IMR-90 (cell line): ENCODE measurements around the gene INPP5A. TPM values are rescaled to one million over a fixed set of nuclear protein-coding genes. Genes with fewer than 3 reads are reported as not detected.

ENCODE experiments used
- ATAC-seq: fragments of 200-7000 bp; cut with Tn5 transposase; 2 replicates; pipeline ENCODE4 v1.9.1; 2020; ENCODE audit warnings: low read depth, mild to moderate bottlenecking, moderate library complexity
- BruUV-seq: library from RNA; stranded (reverse); fragments of 400-500 nt; replicated peaks from 2 replicates; lab custom pipeline; 2021; lab: Mats Ljungman, UMichigan
- CTCF ChIA-PET: fragments of 300-600 bp; formaldehyde crosslinking; extraction: SDS; loops from one replicate; lab custom pipeline; 2021; ENCODE audit warnings: antibody characterized with exemption; lab: Yijun Ruan, JAX
- POLR2A ChIA-PET: fragments of 300-600 bp; sonication (Branson Sonifier 250); formaldehyde crosslinking; loops from one replicate; lab custom pipeline; 2022; ENCODE audit warnings: antibody characterized with exemption; ENCODE audit not compliant: unreplicated experiment; lab: Charles Lee
- DNase-seq: peaks from one replicate; pipeline ENCODE4 v3.0.0; 2013
- H2AFZ ChIP-seq: replicated peaks from 2 replicates; pipeline ENCODE3; 2013; ENCODE audit warnings: low read length, mild to moderate bottlenecking; ENCODE audit not compliant: poor library complexity
- H2AK5ac ChIP-seq: 2 replicates; pipeline ENCODE4 v1.6.1; 2013; ENCODE audit warnings: low read depth, low read length, inconsistent platforms
- H2AK9ac ChIP-seq: replicated peaks from 2 replicates; pipeline ENCODE3; 2013; ENCODE audit warnings: mild to moderate bottlenecking, low read depth, low read length, moderate library complexity; ENCODE audit not compliant: poor library complexity
- H2BK120ac ChIP-seq: 2 replicates; pipeline ENCODE4 v1.6.1; 2013; ENCODE audit warnings: low read depth, low read length, inconsistent platforms
- H2BK15ac ChIP-seq: 3 replicates; pipeline ENCODE4 v1.6.1; 2013; ENCODE audit warnings: low read depth, low read length, inconsistent platforms
- H2BK20ac ChIP-seq: 2 replicates; pipeline ENCODE4 v1.6.1; 2013; ENCODE audit warnings: low read depth, mild to moderate bottlenecking, inconsistent platforms, low read length, moderate library complexity
- H2BK5ac ChIP-seq: 2 replicates; pipeline ENCODE4 v1.6.1; 2013; ENCODE audit warnings: mild to moderate bottlenecking, low read depth, low read length, inconsistent platforms; ENCODE audit not compliant: poor library complexity, severe bottlenecking
- H3K14ac ChIP-seq: replicated peaks from 2 replicates; pipeline ENCODE4 v1.6.1; 2013; ENCODE audit warnings: low read depth, low read length, inconsistent platforms
- H3K18ac ChIP-seq: 2 replicates; pipeline ENCODE4 v1.6.1; 2013; ENCODE audit warnings: low read depth, low read length, control low read depth
- H3K23ac ChIP-seq: 2 replicates; pipeline ENCODE4 v1.6.1; 2013; ENCODE audit warnings: low read depth, low read length, inconsistent platforms
- H3K27ac ChIP-seq: 2 replicates; pipeline ENCODE4 v1.5.1; 2013; ENCODE audit warnings: mild to moderate bottlenecking, control low read depth, low read length; ENCODE audit not compliant: insufficient read depth
- H3K27me3 ChIP-seq: 2 replicates; pipeline ENCODE4 v1.6.1; 2013; ENCODE audit warnings: low read length; ENCODE audit not compliant: control insufficient read depth, insufficient read depth
- H3K36me3 ChIP-seq: 2 replicates; pipeline ENCODE4 v1.6.1; 2013; ENCODE audit warnings: low read length, mixed read lengths; ENCODE audit not compliant: control insufficient read depth, insufficient read depth
- H3K4ac ChIP-seq: 2 replicates; pipeline ENCODE4 v1.6.1; 2013; ENCODE audit warnings: low read depth, low read length, inconsistent platforms
- H3K4me1 ChIP-seq: 2 replicates; pipeline ENCODE4 v1.6.1; 2013; ENCODE audit warnings: low read length, mixed read lengths; ENCODE audit not compliant: control insufficient read depth, insufficient read depth
- H3K4me2 ChIP-seq: 2 replicates; pipeline ENCODE4 v1.6.1; 2013; ENCODE audit warnings: low read depth, mild to moderate bottlenecking, control low read depth, low read length, moderate library complexity
- H3K4me3 ChIP-seq: 2 replicates; pipeline ENCODE4 v1.5.1; 2013; ENCODE audit warnings: low read depth, mild to moderate bottlenecking, control low read depth, low read length, moderate library complexity; ENCODE audit not compliant: insufficient read depth
- H3K56ac ChIP-seq: 2 replicates; pipeline ENCODE4 v1.6.1; 2013; ENCODE audit warnings: low read length, inconsistent platforms; ENCODE audit not compliant: insufficient read depth; ENCODE audit errors: extremely low read depth
- H3K79me1 ChIP-seq, 2 experiments: 2 replicates each; pipeline ENCODE4 v1.6.1; 2013; ENCODE audit warnings: low read length in 2 of 2, inconsistent platforms in 1 of 2, low read depth in 1 of 2
- H3K9ac ChIP-seq: 2 replicates; pipeline ENCODE4 v1.6.1; 2013; ENCODE audit warnings: low read depth, low read length, control low read depth
- H3K9me1 ChIP-seq: 2 replicates; pipeline ENCODE4 v1.6.1; 2013; ENCODE audit warnings: low read length, inconsistent platforms; ENCODE audit not compliant: insufficient read depth
- H3K9me3 ChIP-seq: 2 replicates; pipeline ENCODE4 v1.6.1; 2013; ENCODE audit warnings: low read length; ENCODE audit not compliant: control insufficient read depth, insufficient read depth
- H4K20me1 ChIP-seq: 2 replicates; pipeline ENCODE4 v1.6.1; 2013; ENCODE audit warnings: low read length, inconsistent platforms; ENCODE audit not compliant: insufficient read depth
- H4K5ac ChIP-seq: 2 replicates; pipeline ENCODE4 v1.6.1; 2013; ENCODE audit warnings: mild to moderate bottlenecking, low read depth, low read length, control low read depth
- H4K8ac ChIP-seq, 2 experiments: 2 replicates each; pipeline ENCODE4 v1.6.1; 2013; ENCODE audit warnings: low read depth in 2 of 2, low read length in 2 of 2, control low read depth in 1 of 2, inconsistent platforms in 1 of 2
- H4K91ac ChIP-seq: 2 replicates; pipeline ENCODE4 v1.6.1; 2013; ENCODE audit warnings: low read depth, low read length, inconsistent platforms; ENCODE audit not compliant: insufficient read depth
- BHLHE40 ChIP-seq: fragments of 150-350 bp; IDR thresholded peaks from 2 replicates; pipeline ENCODE4 v1.6.1; 2016; ENCODE audit warnings: mild to moderate bottlenecking, low read depth, low read length
- CEBPB ChIP-seq: IDR thresholded peaks from 2 replicates; pipeline ENCODE4 v1.6.1; 2012; ENCODE audit warnings: low read depth, low read length, improper control_type of control experiment
- FOS ChIP-seq: fragments of 150-350 bp; IDR thresholded peaks from 2 replicates; pipeline ENCODE4 v1.6.1; 2016; ENCODE audit warnings: low read depth, low read length
- MAFK ChIP-seq: IDR thresholded peaks from 2 replicates; pipeline ENCODE4 v1.6.1; 2012; ENCODE audit warnings: low read depth, low read length, improper control_type of control experiment
- MAZ ChIP-seq: IDR thresholded peaks from 2 replicates; pipeline ENCODE4 v1.6.1; 2012; ENCODE audit warnings: low read depth, mild to moderate bottlenecking, low read length, improper control_type of control experiment, moderate library complexity, borderline replicate concordance
- MXI1 ChIP-seq: IDR thresholded peaks from 2 replicates; pipeline ENCODE4 v1.6.1; 2012; ENCODE audit warnings: low read depth, mild to moderate bottlenecking, low read length, moderate library complexity, borderline replicate concordance
- NFE2L2 ChIP-seq: fragments of 150-350 bp; IDR thresholded peaks from 2 replicates; pipeline ENCODE4 v1.6.1; 2016; ENCODE audit warnings: low read depth, mild to moderate bottlenecking, low read length
- POLR2A ChIP-seq: IDR thresholded peaks from 2 replicates; pipeline ENCODE4 v1.6.1; 2012; ENCODE audit warnings: mild to moderate bottlenecking, low read depth, low read length
- RAD21 ChIP-seq: IDR thresholded peaks from 2 replicates; pipeline ENCODE4 v1.6.1; 2012; ENCODE audit warnings: low read length, improper control_type of control experiment
- RCOR1 ChIP-seq: IDR thresholded peaks from 2 replicates; pipeline ENCODE4 v1.6.1; 2012; ENCODE audit warnings: mild to moderate bottlenecking, low read length, improper control_type of control experiment; ENCODE audit not compliant: insufficient replicate concordance
- RFX5 ChIP-seq: IDR thresholded peaks from 2 replicates; pipeline ENCODE4 v1.8.0; 2012; ENCODE audit warnings: low read depth, mild to moderate bottlenecking, low read length, moderate library complexity
- WGBS, 2 experiments: methylation state at CpG; one replicate each; pipeline versions ENCODE4 v1.1.5 to v1.1.7; 2013; ENCODE audit warnings: missing lambda C conversion rate in 2 of 2; ENCODE audit not compliant: insufficient read length in 1 of 2; ENCODE audit errors: extremely low coverage in 2 of 2; 5-methylcytosine and 5-hydroxymethylcytosine counted together
- dilution Hi-C: fragments of 300-500 bp; cut with HindIII; formaldehyde crosslinking; loops from one replicate; pipeline ENCODE4 v1.14.3; 2018; ENCODE audit warnings: low sequenced_read_pairs; ENCODE audit not compliant: unreplicated experiment
- in situ Hi-C: fragments of 300-500 bp; cut with MboI; formaldehyde crosslinking; loops from 3 replicates; pipeline ENCODE4 v1.14.3; 2019; ENCODE audit warnings: low sequenced_read_pairs, inconsistent platforms, mixed read lengths
- intact Hi-C: fragments of 100-400 bp; cut with micrococcal nuclease; formaldehyde crosslinking; loops from 2 replicates; pipeline ENCODE4 v1.10.0; 2022
- polyA plus RNA-seq, 3 experiments: library from polyadenylated mRNA; depleted of rRNA; stranded (reverse); fragments of >200 nt; gene quantifications; 2 replicates each; pipeline ENCODE4 v1.2.3, GENCODE V29; 2012; ENCODE audit warnings: low replicate concordance in 1 of 3
- total RNA-seq: library from RNA; depleted of rRNA; stranded (reverse); fragments of >200 nt; gene quantifications from 2 replicates; pipeline ENCODE4 v1.2.3, GENCODE V29; 2012
- TF ChIP-seq, protein P1 (sequence below): fragments of 150-350 bp; IDR thresholded peaks from 2 replicates; pipeline ENCODE4 v1.6.1; 2017; ENCODE audit warnings: mild to moderate bottlenecking, antibody characterized with exemption, low read length, low read depth
- TF ChIP-seq, protein P2 (sequence below): fragments of 150-350 bp; IDR thresholded peaks from 2 replicates; pipeline ENCODE4 v1.6.1; 2016; ENCODE audit warnings: low read depth, mild to moderate bottlenecking, low read length, moderate library complexity, borderline replicate concordance
- TF ChIP-seq, protein P3 (sequence below): conservative IDR thresholded peaks from 2 replicates; pipeline ENCODE4 v1.5.1; 2012; ENCODE audit warnings: mild to moderate bottlenecking, low read depth, low read length, improper control_type of control experiment

Gene INPP5A
- total and polyA plus RNA-seq, 2 of the 4 experiments (the other 2 are of a cell fraction): 21.4 to 36.7 TPM

DNA sequence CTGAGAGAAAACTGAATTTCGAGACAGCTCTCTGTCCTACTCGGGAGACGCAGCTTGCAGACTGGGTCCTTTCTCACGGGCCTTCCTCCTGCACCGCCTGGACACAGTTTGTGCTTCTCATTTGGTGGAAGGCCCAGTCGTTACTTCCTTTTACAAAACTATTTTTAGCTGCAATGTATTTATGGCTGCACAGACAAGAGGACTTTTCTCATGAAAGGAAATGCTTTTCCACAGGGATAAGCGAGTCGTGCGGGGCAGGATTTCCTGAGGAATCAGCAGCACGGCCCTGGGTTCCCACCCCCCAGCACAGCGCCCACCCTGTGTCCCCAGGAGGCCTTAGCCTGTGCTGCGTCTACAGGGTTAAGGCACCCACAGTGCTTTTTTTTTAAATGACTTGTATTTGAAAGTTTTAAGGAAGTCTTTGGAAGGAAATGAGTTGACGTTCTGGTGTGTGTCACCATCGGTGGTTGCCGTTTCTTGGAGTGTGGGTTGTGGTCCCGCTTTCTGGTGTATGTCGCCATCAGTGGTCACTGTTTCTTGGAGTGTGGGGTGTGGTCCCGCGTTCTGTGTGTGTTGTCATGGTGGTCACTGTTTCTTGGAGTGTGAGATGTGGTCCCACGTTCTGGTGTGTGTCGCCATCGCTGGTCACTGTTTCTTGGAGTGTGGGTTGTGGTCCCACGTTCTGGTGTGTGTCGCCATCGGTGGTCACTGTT lies 50.9 kb downstream of the INPP5A start:
- intact Hi-C loops: no loop called here
- Histone ChIP-seq H3K4me2 (no peak overlapping the region), H2AK5ac (peak overlapping the region; percentile 82; the same call in 1 of the 2 replicates), H3K27ac (no peak overlapping the region), H4K8ac (peak overlapping the region in 1 of 2 experiments; percentile 23; a peak in 1 of 4 replicates), H3K4me1 (peaks cover 12% of the 10 kb centered on the region), H2BK15ac (peak overlapping the region; percentile 52; the same call in 1 of the 3 replicates), H2AK9ac (peak overlapping the region; percentile 25), H2BK5ac (no peak overlapping the region), H3K9me3 (no peaks in the 10 kb centered on the region; the same call in 1 of the 2 replicates), H2BK20ac (no peak overlapping the region), H3K4ac (peak overlapping the region; percentile 53; the same call in 1 of the 2 replicates), H3K79me1 (peaks cover 29 to 78% of the 10 kb centered on the region in 2 experiments), H4K20me1 (peaks cover 92% of the 10 kb centered on the region), H2AFZ (peak overlapping the region; percentile 4), H3K18ac (no peak overlapping the region), H4K91ac (no peak overlapping the region), H3K14ac (peak overlapping the region; percentile 45), H3K56ac (no peak overlapping the region), H3K4me3 (no peak overlapping the region), H3K27me3 (peaks cover 2% of the 10 kb centered on the region; the same call in 1 of the 2 replicates), H3K9me1 (peaks cover 28% of the 10 kb centered on the region), H3K9ac (no peak overlapping the region), H3K36me3 (no peaks in the 10 kb centered on the region), H3K23ac (no peak overlapping the region), H2BK120ac (no peak overlapping the region), H4K5ac (no peak overlapping the region)
- ChIA-PET CTCF (no interaction called here), POLR2A (no interaction called here)
- in situ Hi-C loops: no loop called here
- no peak for ATAC-seq
- no TSS peak for BruUV-seq
- WGBS, 2 experiments: 66% methylated on average over 10 of the region's 25 CpGs; no CpG with 5 or more reads in 1 of the 2 experiments
- TF ChIP-seq CEBPB (no peak), FOS (no peak), MAZ (no peak), POLR2A (no peak), NFE2L2 (no peak), RCOR1 (no peak), RAD21 (no peak), RFX5 (no peak), BHLHE40 (no peak), MXI1 (no peak), MAFK (no peak)
- TF ChIP-seq, protein P1, sequence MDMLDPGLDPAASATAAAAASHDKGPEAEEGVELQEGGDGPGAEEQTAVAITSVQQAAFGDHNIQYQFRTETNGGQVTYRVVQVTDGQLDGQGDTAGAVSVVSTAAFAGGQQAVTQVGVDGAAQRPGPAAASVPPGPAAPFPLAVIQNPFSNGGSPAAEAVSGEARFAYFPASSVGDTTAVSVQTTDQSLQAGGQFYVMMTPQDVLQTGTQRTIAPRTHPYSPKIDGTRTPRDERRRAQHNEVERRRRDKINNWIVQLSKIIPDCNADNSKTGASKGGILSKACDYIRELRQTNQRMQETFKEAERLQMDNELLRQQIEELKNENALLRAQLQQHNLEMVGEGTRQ: no peak
- TF ChIP-seq, protein P2, sequence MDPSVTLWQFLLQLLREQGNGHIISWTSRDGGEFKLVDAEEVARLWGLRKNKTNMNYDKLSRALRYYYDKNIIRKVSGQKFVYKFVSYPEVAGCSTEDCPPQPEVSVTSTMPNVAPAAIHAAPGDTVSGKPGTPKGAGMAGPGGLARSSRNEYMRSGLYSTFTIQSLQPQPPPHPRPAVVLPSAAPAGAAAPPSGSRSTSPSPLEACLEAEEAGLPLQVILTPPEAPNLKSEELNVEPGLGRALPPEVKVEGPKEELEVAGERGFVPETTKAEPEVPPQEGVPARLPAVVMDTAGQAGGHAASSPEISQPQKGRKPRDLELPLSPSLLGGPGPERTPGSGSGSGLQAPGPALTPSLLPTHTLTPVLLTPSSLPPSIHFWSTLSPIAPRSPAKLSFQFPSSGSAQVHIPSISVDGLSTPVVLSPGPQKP: no peak
- TF ChIP-seq, protein P3, sequence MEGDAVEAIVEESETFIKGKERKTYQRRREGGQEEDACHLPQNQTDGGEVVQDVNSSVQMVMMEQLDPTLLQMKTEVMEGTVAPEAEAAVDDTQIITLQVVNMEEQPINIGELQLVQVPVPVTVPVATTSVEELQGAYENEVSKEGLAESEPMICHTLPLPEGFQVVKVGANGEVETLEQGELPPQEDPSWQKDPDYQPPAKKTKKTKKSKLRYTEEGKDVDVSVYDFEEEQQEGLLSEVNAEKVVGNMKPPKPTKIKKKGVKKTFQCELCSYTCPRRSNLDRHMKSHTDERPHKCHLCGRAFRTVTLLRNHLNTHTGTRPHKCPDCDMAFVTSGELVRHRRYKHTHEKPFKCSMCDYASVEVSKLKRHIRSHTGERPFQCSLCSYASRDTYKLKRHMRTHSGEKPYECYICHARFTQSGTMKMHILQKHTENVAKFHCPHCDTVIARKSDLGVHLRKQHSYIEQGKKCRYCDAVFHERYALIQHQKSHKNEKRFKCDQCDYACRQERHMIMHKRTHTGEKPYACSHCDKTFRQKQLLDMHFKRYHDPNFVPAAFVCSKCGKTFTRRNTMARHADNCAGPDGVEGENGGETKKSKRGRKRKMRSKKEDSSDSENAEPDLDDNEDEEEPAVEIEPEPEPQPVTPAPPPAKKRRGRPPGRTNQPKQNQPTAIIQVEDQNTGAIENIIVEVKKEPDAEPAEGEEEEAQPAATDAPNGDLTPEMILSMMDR: no peak
- DNase-seq: no peak
- dilution Hi-C loops: no loop called here
